Measurements from ENCODE around the gene SORCS2.

DNA sequence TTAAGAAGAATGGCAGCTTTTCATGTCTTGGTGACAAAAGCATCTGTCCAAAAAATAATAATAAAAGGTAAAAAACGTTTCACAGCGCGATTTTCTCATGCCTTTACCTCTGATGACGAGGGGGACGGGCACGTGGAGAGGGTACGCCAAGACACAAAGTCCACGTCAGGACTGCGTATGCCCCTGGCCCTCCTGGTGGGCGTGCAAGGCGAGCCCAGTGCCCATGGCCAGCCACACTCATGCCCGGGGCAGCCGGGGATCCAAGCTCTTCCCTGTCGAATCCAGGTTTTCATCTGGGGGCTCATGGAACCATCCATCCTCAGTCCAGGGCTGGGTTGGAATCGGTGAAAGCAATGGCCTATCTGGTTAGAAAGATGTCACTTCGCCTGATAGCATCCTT, 570.8 kb downstream of the SORCS2 start:
- no peak for TF ChIP-seq EP300 (conservative IDR thresholded peaks at IDR 0.05; ENCODE audit: poor library complexity, severe bottlenecking)
- TF ChIP-seq, protein P1, sequence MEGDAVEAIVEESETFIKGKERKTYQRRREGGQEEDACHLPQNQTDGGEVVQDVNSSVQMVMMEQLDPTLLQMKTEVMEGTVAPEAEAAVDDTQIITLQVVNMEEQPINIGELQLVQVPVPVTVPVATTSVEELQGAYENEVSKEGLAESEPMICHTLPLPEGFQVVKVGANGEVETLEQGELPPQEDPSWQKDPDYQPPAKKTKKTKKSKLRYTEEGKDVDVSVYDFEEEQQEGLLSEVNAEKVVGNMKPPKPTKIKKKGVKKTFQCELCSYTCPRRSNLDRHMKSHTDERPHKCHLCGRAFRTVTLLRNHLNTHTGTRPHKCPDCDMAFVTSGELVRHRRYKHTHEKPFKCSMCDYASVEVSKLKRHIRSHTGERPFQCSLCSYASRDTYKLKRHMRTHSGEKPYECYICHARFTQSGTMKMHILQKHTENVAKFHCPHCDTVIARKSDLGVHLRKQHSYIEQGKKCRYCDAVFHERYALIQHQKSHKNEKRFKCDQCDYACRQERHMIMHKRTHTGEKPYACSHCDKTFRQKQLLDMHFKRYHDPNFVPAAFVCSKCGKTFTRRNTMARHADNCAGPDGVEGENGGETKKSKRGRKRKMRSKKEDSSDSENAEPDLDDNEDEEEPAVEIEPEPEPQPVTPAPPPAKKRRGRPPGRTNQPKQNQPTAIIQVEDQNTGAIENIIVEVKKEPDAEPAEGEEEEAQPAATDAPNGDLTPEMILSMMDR (IDR thresholded peaks at IDR 0.05; ENCODE audit: poor library complexity, severe bottlenecking): no peak
- no peak for TF ChIP-seq EZH2 (IDR thresholded peaks at IDR 0.05; ENCODE audit: borderline replicate concordance, insufficient read depth, low read length, poor library complexity, severe bottlenecking)
- TF ChIP-seq, protein P2, sequence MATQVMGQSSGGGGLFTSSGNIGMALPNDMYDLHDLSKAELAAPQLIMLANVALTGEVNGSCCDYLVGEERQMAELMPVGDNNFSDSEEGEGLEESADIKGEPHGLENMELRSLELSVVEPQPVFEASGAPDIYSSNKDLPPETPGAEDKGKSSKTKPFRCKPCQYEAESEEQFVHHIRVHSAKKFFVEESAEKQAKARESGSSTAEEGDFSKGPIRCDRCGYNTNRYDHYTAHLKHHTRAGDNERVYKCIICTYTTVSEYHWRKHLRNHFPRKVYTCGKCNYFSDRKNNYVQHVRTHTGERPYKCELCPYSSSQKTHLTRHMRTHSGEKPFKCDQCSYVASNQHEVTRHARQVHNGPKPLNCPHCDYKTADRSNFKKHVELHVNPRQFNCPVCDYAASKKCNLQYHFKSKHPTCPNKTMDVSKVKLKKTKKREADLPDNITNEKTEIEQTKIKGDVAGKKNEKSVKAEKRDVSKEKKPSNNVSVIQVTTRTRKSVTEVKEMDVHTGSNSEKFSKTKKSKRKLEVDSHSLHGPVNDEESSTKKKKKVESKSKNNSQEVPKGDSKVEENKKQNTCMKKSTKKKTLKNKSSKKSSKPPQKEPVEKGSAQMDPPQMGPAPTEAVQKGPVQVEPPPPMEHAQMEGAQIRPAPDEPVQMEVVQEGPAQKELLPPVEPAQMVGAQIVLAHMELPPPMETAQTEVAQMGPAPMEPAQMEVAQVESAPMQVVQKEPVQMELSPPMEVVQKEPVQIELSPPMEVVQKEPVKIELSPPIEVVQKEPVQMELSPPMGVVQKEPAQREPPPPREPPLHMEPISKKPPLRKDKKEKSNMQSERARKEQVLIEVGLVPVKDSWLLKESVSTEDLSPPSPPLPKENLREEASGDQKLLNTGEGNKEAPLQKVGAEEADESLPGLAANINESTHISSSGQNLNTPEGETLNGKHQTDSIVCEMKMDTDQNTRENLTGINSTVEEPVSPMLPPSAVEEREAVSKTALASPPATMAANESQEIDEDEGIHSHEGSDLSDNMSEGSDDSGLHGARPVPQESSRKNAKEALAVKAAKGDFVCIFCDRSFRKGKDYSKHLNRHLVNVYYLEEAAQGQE (IDR thresholded peaks at IDR 0.05; ENCODE audit: borderline replicate concordance): no peak

Data from neural cell (in vitro differentiated cells).